K562 treated with DMSO at 1 percent for 48 hours (cell line): Measurements from ENCODE around the gene GFI1B. TPM values are rescaled to one million over a fixed set of nuclear protein-coding genes. Genes with fewer than 3 reads are reported as not detected.

ENCODE experiments used
- total RNA-seq: library from RNA; unstranded; fragments of 300-600 nt; gene quantifications from 2 replicates; pipeline ENCODE4 v1.2.3, GENCODE V29; 2022; ENCODE audit warnings: low replicate concordance; ENCODE audit errors: extremely low read depth

Gene GFI1B
- total RNA-seq: not detected in 2 replicates

DNA sequence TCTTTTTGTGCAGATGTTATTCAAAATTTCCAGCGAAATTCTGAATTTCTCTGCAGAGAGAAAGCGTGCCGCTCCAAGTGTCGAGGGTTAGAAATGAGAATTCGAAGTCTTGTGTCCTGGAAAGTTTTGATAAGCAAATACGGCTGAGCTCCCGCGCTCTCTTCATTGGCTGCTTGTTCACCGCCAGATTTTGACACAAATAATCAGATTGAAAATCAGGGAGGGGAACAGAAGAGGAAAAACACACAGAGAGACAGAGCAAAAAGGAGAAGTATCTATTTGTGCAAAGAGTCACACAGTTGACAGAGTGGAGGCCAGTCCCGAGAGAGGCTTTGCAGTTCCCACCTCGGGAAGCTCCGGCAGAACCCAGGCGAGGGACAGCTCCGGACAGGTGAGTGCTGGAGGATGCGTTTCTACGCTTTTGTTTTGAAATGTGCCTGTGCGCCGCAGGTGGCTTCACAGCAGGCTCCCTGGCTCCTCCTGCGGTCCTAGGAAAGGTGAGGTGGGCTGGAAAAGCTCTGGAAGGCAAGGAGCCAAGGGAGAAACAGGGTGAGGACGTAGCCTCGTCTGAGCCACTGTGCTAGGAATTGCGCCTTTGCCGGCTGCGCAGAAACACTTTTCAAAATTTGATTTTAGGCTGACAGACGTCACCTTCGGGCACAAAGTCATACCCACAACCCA is at the start of gene GFI1B:
Gene GFI1B, plus strand, starts transcription at position 244 of the 681 bp plus-strand sequence. CDS start 7,985 bp downstream, outside the sequence.

GRCh38 chr9:132944294-132945185 is 34.0 kb upstream of the GFI1B start, which contains the start of gene TSC1:
TSC1 (minus strand) TSS chr9:132944616; CDS start chr9:132928872, 15,744 bp downstream.

GRCh38 chr9:133030317-133031129 is 52.0 kb downstream of the GFI1B start, which contains the start of gene GTF3C5:
GTF3C5 (plus strand) TSS chr9:133030997; CDS start chr9:133031012, 15 bp downstream.

Other genes starting within 250 kb of the GFI1B start
- not detected in 2 replicates for gene AK8, start 100.4 kb upstream of the GFI1B start, total RNA-seq
- gene SPACA9, start 99.8 kb upstream of the GFI1B start, total RNA-seq: not detected in 2 replicates
- not detected in 2 replicates for gene TSC1, start 34.1 kb upstream of the GFI1B start, total RNA-seq
- gene GTF3C5, start 52.3 kb downstream of the GFI1B start, total RNA-seq: not detected in 2 replicates
- gene CEL, start 83.3 kb downstream of the GFI1B start, total RNA-seq: not detected in 2 replicates
- gene RALGDS, start 142.5 kb downstream of the GFI1B start, total RNA-seq: not detected in 2 replicates
- gene GBGT1, start 185.2 kb downstream of the GFI1B start, total RNA-seq: not detected in 2 replicates
- not detected in 2 replicates for gene OBP2B, start 230.6 kb downstream of the GFI1B start, total RNA-seq